Suprapubic skin (tissue), 4 donors: ENCODE results near the gene RMDN2. TPM values are rescaled to one million over a fixed set of nuclear protein-coding genes. Genes with fewer than 3 reads are reported as not detected.
A peak's percentile ranks its signal among the peaks of the same experiment; 100 is the strongest.

Source experiments
- DNase-seq, 2 donors: peaks; one replicate each; pipeline ENCODE4 v3.0.0-alpha.2; 2019; ENCODE audit warnings: low spot score in 2 of 2
- H3K27ac ChIP-seq: fragments of 200-600 bp; sonication (generic); one replicate; pipeline ENCODE4 v1.5.1; 2019
- H3K27me3 ChIP-seq: fragments of 200-600 bp; sonication (generic); one replicate; pipeline ENCODE4 v1.5.1; 2019
- H3K36me3 ChIP-seq: fragments of 200-600 bp; sonication (generic); one replicate; pipeline ENCODE4 v1.5.1; 2019
- H3K4me1 ChIP-seq: fragments of 200-600 bp; sonication (generic); one replicate; pipeline ENCODE4 v1.5.1; 2019
- H3K4me3 ChIP-seq: fragments of 200-600 bp; sonication (generic); one replicate; pipeline ENCODE4 v1.5.1; 2019; ENCODE audit warnings: mild to moderate bottlenecking
- H3K9me3 ChIP-seq: fragments of 200-600 bp; sonication (generic); one replicate; pipeline ENCODE4 v1.5.1; 2019
- CTCF ChIP-seq, 2 donors: fragments of 200-600 bp in 1 of 2; fragments of 450-650 bp in 1 of 2; sonication (generic) in 1 of 2; IDR thresholded peaks; one replicate each; pipeline ENCODE4 v1.5.1; 2016 to 2019; ENCODE audit warnings: antibody characterized with exemption in 2 of 2, mild to moderate bottlenecking in 1 of 2, moderate library complexity in 1 of 2
- EP300 ChIP-seq: sonication (generic); formaldehyde crosslinking; IDR thresholded peaks from one replicate; pipeline ENCODE4 v1.6.1; 2017; ENCODE audit warnings: antibody characterized with exemption
- POLR2A ChIP-seq, 2 donors: fragments of 450-650 bp; IDR thresholded peaks; one replicate each; pipeline ENCODE4 v1.6.1; 2017; ENCODE audit warnings: antibody characterized with exemption in 2 of 2, mild to moderate bottlenecking in 2 of 2, moderate library complexity in 2 of 2
- POLR2AphosphoS5 ChIP-seq, 3 donors: sonication (generic); formaldehyde crosslinking; IDR thresholded peaks; one replicate each; pipeline ENCODE4 v1.6.1; 2017; ENCODE audit warnings: antibody characterized with exemption in 3 of 3
- WGBS: methylation state at CpG from one replicate; pipeline ENCODE4 v1.1.5; 2018; 5-methylcytosine and 5-hydroxymethylcytosine counted together
- total RNA-seq, 4 donors: library from RNA; depleted of rRNA; stranded (reverse); fragments of >200 nt; gene quantifications; one replicate each; pipeline ENCODE4 v1.1.0, GENCODE V29; 2016

Gene RMDN2
- total RNA-seq, 4 donors from 2014 or later, result 4.1 to 6.3 (median 5.0) TPM

GRCh38 chr2:38037325-38037724 is 112.2 kb downstream of the RMDN2 start:
- no peak for TF ChIP-seq POLR2AphosphoS5 (IDR thresholded peaks at IDR 0.05)
- no peak for TF ChIP-seq CTCF (IDR thresholded peaks at IDR 0.05)
- no peak for TF ChIP-seq POLR2A (IDR thresholded peaks at IDR 0.05)
- TF ChIP-seq EP300, result no peak
- peaks cover 11% of the 10 kb centered on the region for H3K4me1 ChIP-seq
- WGBS, result 72% methylated on average over 4 of the region's 4 CpGs
- peaks cover 19% of the 10 kb centered on the region for H3K27me3 ChIP-seq
- H3K4me3 ChIP-seq, result no peak overlapping the region
- no peak for DNase-seq
- no peaks in the 10 kb centered on the region for H3K36me3 ChIP-seq
- peak overlapping the region; percentile 55 for H3K27ac ChIP-seq
- H3K9me3 ChIP-seq, result no peaks in the 10 kb centered on the region

GRCh38 chr2:38037757-38038621 is 112.9 kb downstream of the RMDN2 start:
- Histone ChIP-seq H3K4me3 (peak overlapping the region; percentile 35), H3K27me3 (peaks cover 19% of the 10 kb centered on the region), H3K9me3 (no peaks in the 10 kb centered on the region), H3K27ac (peak overlapping the region; percentile 55), H3K36me3 (no peaks in the 10 kb centered on the region), H3K4me1 (peaks cover 11% of the 10 kb centered on the region)
- TF ChIP-seq POLR2A (IDR thresholded peaks at IDR 0.05) (no peak), CTCF (IDR thresholded peaks at IDR 0.05) (peak in 1 of 2 donors; percentile 15)
- WGBS, result 15% methylated on average over 37 of the region's 38 CpGs
- DNase-seq, result no peak

GRCh38 chr2:38038682-38039081 is 113.6 kb downstream of the RMDN2 start:
- Histone ChIP-seq H3K27ac (peak overlapping the region; percentile 55), H3K27me3 (peaks cover 19% of the 10 kb centered on the region), H3K9me3 (no peaks in the 10 kb centered on the region), H3K36me3 (no peaks in the 10 kb centered on the region), H3K4me3 (peak overlapping the region; percentile 35), H3K4me1 (peaks cover 11% of the 10 kb centered on the region)
- no peak for DNase-seq
- 69% methylated on average over 4 of the region's 5 CpGs for WGBS
- TF ChIP-seq CTCF (IDR thresholded peaks at IDR 0.05) (no peak), EP300 (no peak), POLR2A (IDR thresholded peaks at IDR 0.05) (no peak), POLR2AphosphoS5 (IDR thresholded peaks at IDR 0.05) (no peak)

GRCh38 chr2:38039121-38039910 is 114.2 kb downstream of the RMDN2 start:
- H3K4me1 ChIP-seq, result peaks cover 11% of the 10 kb centered on the region
- DNase-seq, result no peak
- H3K9me3 ChIP-seq, result no peaks in the 10 kb centered on the region
- TF ChIP-seq EP300 (no peak), POLR2AphosphoS5 (IDR thresholded peaks at IDR 0.05) (no peak), POLR2A (IDR thresholded peaks at IDR 0.05) (no peak), CTCF (IDR thresholded peaks at IDR 0.05) (no peak)
- 79% methylated on average over 9 of the region's 9 CpGs for WGBS
- H3K36me3 ChIP-seq, result no peaks in the 10 kb centered on the region
- peaks cover 19% of the 10 kb centered on the region for H3K27me3 ChIP-seq
- H3K4me3 ChIP-seq, result no peak overlapping the region
- no peak overlapping the region for H3K27ac ChIP-seq

GRCh38 chr2:38045811-38046210 is 120.7 kb downstream of the RMDN2 start:
- Histone ChIP-seq H3K27me3 (no peaks in the 10 kb centered on the region), H3K27ac (no peak overlapping the region), H3K4me3 (no peak overlapping the region), H3K36me3 (no peaks in the 10 kb centered on the region), H3K4me1 (no peaks in the 10 kb centered on the region), H3K9me3 (no peaks in the 10 kb centered on the region)
- 88% methylated on average over 4 of the region's 4 CpGs for WGBS
- TF ChIP-seq CTCF (IDR thresholded peaks at IDR 0.05), result no peak
- TF ChIP-seq EP300, result no peak
- no peak for TF ChIP-seq POLR2A (IDR thresholded peaks at IDR 0.05)
- no peak for DNase-seq
